PC-3 (cell line): ENCODE data around the gene CBFA2T2. TPM values are rescaled to one million over a fixed set of nuclear protein-coding genes. Genes with fewer than 3 reads are reported as not detected.

Source experiments
- ATAC-seq: fragments of 200-7000 bp; cut with Tn5 transposase; 2 replicates; pipeline ENCODE4 v1.9.1; 2020; ENCODE audit warnings: mild to moderate bottlenecking, moderate library complexity
- BruUV-seq: library from RNA; stranded (reverse); fragments of 400-500 nt; replicated peaks from 2 replicates; lab custom pipeline; 2021; lab: Mats Ljungman, UMichigan
- CTCF ChIA-PET: fragments of 300-600 bp; sonication (Branson Sonifier 250); formaldehyde crosslinking; loops from one replicate; lab custom pipeline; 2022; ENCODE audit warnings: antibody characterized with exemption; lab: Charles Lee
- POLR2A ChIA-PET: fragments of 300-600 bp; sonication (Branson Sonifier 250); formaldehyde crosslinking; loops from one replicate; lab custom pipeline; 2022; ENCODE audit warnings: antibody characterized with exemption; ENCODE audit not compliant: unreplicated experiment; lab: Charles Lee
- DNase-seq: peaks from one replicate; pipeline ENCODE4 v3.0.0-alpha.2; 2015
- H2AFZ ChIP-seq: fragments of 300-600 bp; sonication (generic); 2 replicates; pipeline ENCODE4 v1.6.0; 2016; ENCODE audit warnings: antibody characterized with exemption, low read length
- H3F3A ChIP-seq: fragments of 300-600 bp; sonication (generic); one replicate; pipeline ENCODE4 v1.6.0; 2017; ENCODE audit warnings: antibody characterized with exemption, low read length, control low read depth, mild to moderate bottlenecking; ENCODE audit not compliant: unreplicated experiment
- H3K27ac ChIP-seq: fragments of 300-600 bp; sonication (generic); 2 replicates; pipeline ENCODE4 v1.5.1; 2016; ENCODE audit warnings: mild to moderate bottlenecking, low read length
- H3K27me3 ChIP-seq: fragments of 300-600 bp; sonication (generic); 2 replicates; pipeline ENCODE4 v1.6.1; 2016; ENCODE audit warnings: low read length, mixed read lengths
- H3K36me3 ChIP-seq: fragments of 300-600 bp; sonication (generic); 2 replicates; pipeline ENCODE4 v1.6.1; 2016; ENCODE audit warnings: low read depth, mixed run types, low read length, mixed read lengths
- H3K4me1 ChIP-seq: fragments of 300-600 bp; sonication (generic); 2 replicates; pipeline ENCODE4 v1.5.1; 2016; ENCODE audit warnings: low read length; ENCODE audit not compliant: insufficient read depth
- H3K4me2 ChIP-seq: fragments of 300-600 bp; sonication (generic); 2 replicates; pipeline ENCODE4 v1.6.0; 2016; ENCODE audit warnings: low read length
- H3K4me3 ChIP-seq: fragments of 300-600 bp; sonication (generic); 2 replicates; pipeline ENCODE4 v1.5.1; 2016; ENCODE audit warnings: mild to moderate bottlenecking, low read length, mixed read lengths
- H3K79me2 ChIP-seq: fragments of 300-600 bp; sonication (generic); 2 replicates; pipeline ENCODE4 v1.6.1; 2017; ENCODE audit warnings: low read length, mixed read lengths
- H3K9ac ChIP-seq: fragments of 300-600 bp; sonication (generic); 2 replicates; pipeline ENCODE4 v1.6.0; 2016; ENCODE audit warnings: mild to moderate bottlenecking, low read length
- H3K9me2 ChIP-seq: fragments of 300-600 bp; sonication (generic); replicated peaks from 2 replicates; pipeline ENCODE4 v1.6.1; 2016; ENCODE audit warnings: mixed run types, low read length, mixed read lengths
- H3K9me3 ChIP-seq: fragments of 300-600 bp; sonication (generic); 2 replicates; pipeline ENCODE4 v1.6.1; 2016; ENCODE audit warnings: low read length, mixed read lengths
- H4K20me1 ChIP-seq: fragments of 300-600 bp; sonication (generic); 2 replicates; pipeline ENCODE4 v1.6.1; 2016; ENCODE audit warnings: low read length, mixed read lengths
- EZH2 ChIP-seq: fragments of 300-600 bp; sonication (generic); IDR thresholded peaks from one replicate; pipeline ENCODE4 v1.6.1; 2017; ENCODE audit warnings: antibody characterized with exemption, mild to moderate bottlenecking, low read length; ENCODE audit not compliant: unreplicated experiment
- EZH2phosphoT487 ChIP-seq: fragments of 300-600 bp; sonication (generic); IDR thresholded peaks from 2 replicates; pipeline ENCODE4 v1.6.1; 2018; ENCODE audit warnings: mild to moderate bottlenecking, antibody characterized with exemption, low read length, borderline replicate concordance
- intact Hi-C: fragments of 100-400 bp; cut with micrococcal nuclease; formaldehyde crosslinking; loops from 2 replicates; pipeline ENCODE4 v1.9.0; 2023
- total RNA-seq: library from RNA; depleted of rRNA; stranded (reverse); fragments of >200 nt; gene quantifications from 2 replicates; pipeline ENCODE4 v1.2.3, GENCODE V29; 2014
- TF ChIP-seq, protein P1 (sequence below): fragments of 300-600 bp; sonication (generic); conservative IDR thresholded peaks from 2 replicates; pipeline ENCODE4 v1.5.1; 2017; ENCODE audit warnings: antibody characterized with exemption, low read depth, mild to moderate bottlenecking, low read length

CBFA2T2 gene
- total RNA-seq, 1 experiment from 2014 or later: 9.7 TPM

GRCh38 chr20:33604991-33605370, 115.1 kb downstream of the CBFA2T2 start:
- no peaks in the 10 kb centered on the region for H3K27me3 ChIP-seq
- no peak overlapping the region for H2AFZ ChIP-seq
- ChIA-PET CTCF (no interaction called here), POLR2A (interaction anchor here (0.6 kb wide), 1 partner anchor 11 kb away, joined by 3 read pairs; no protein-coding TSS in a partner anchor)
- no peaks in the 10 kb centered on the region for H3K9me3 ChIP-seq
- no peak overlapping the region for H3K27ac ChIP-seq
- H4K20me1 ChIP-seq: no peaks in the 10 kb centered on the region
- BruUV-seq: no TSS peak
- DNase-seq (no peak), ATAC-seq (no peak)
- TF ChIP-seq EZH2 (no peak), EZH2phosphoT487 (no peak)
- TF ChIP-seq, protein P1, sequence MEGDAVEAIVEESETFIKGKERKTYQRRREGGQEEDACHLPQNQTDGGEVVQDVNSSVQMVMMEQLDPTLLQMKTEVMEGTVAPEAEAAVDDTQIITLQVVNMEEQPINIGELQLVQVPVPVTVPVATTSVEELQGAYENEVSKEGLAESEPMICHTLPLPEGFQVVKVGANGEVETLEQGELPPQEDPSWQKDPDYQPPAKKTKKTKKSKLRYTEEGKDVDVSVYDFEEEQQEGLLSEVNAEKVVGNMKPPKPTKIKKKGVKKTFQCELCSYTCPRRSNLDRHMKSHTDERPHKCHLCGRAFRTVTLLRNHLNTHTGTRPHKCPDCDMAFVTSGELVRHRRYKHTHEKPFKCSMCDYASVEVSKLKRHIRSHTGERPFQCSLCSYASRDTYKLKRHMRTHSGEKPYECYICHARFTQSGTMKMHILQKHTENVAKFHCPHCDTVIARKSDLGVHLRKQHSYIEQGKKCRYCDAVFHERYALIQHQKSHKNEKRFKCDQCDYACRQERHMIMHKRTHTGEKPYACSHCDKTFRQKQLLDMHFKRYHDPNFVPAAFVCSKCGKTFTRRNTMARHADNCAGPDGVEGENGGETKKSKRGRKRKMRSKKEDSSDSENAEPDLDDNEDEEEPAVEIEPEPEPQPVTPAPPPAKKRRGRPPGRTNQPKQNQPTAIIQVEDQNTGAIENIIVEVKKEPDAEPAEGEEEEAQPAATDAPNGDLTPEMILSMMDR: no peak
- no peak overlapping the region for H3K9ac ChIP-seq
- no peaks in the 10 kb centered on the region for H3K4me1 ChIP-seq
- H3K4me3 ChIP-seq: no peak overlapping the region
- no peaks in the 10 kb centered on the region for H3K9me2 ChIP-seq
- no peak overlapping the region for H3K4me2 ChIP-seq
- intact Hi-C loops: no loop called here
- H3K79me2 ChIP-seq: no peaks in the 10 kb centered on the region
- H3K36me3 ChIP-seq: no peaks in the 10 kb centered on the region; the same call in 1 of the 2 replicates
- H3F3A ChIP-seq: no peaks in the 10 kb centered on the region

DNA sequence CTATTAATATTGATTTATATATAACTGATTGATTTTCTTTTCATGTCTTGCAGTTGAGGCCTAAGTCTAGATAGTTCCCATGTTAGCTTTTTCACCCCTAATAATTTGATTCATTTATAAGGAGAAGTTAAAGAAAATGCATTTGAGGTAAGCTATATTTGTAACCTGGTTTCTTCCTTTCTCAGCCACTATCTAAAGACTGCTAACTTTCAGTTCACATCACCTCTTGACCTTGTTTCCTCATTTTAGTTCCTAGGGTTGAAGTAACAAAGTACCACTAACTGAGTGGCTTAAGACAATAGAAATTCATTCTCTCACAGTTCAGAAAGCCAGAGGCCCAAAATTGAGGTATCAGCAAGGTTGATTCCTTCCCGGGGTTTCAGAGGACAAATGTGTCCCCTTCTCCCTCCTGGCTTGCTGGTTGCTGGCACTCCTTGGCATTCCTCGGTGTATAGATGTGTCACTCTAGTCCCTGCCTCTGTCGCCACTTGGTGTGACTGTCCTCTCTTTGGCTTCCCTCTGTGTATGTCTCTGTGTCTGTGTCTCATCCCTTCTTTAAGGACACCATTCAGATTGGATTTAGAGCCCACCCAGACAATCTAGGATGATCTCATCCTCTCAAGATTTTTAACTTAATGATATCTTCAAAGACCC, 116.3 kb downstream of the CBFA2T2 start:
- H3K79me2 ChIP-seq: no peaks in the 10 kb centered on the region
- H3K36me3 ChIP-seq: no peaks in the 10 kb centered on the region; the same call in 1 of the 2 replicates
- DNase-seq: no peak
- no peak overlapping the region for H3K4me3 ChIP-seq
- no peaks in the 10 kb centered on the region for H3K9me2 ChIP-seq
- no peak for ATAC-seq
- H3F3A ChIP-seq: no peaks in the 10 kb centered on the region
- BruUV-seq: no TSS peak
- ChIA-PET POLR2A (no interaction called here), CTCF (no interaction called here)
- H3K27me3 ChIP-seq: no peaks in the 10 kb centered on the region
- no peaks in the 10 kb centered on the region for H3K4me1 ChIP-seq
- H3K4me2 ChIP-seq: no peak overlapping the region
- no peaks in the 10 kb centered on the region for H4K20me1 ChIP-seq
- no peak overlapping the region for H3K27ac ChIP-seq
- no peak overlapping the region for H2AFZ ChIP-seq
- no peak overlapping the region for H3K9ac ChIP-seq
- TF ChIP-seq, protein P1: no peak
- TF ChIP-seq EZH2: no peak
- no peak for TF ChIP-seq EZH2phosphoT487
- H3K9me3 ChIP-seq: no peaks in the 10 kb centered on the region
- intact Hi-C loops: no loop called here

- Histone ChIP-seq H3K9me2 (no peaks in the 10 kb centered on the region), H3K36me3 (peaks cover 5% of the 10 kb centered on the region; the same call in 1 of the 2 replicates), H3K27me3 (no peaks in the 10 kb centered on the region), H3F3A (no peaks in the 10 kb centered on the region), H2AFZ (no peak overlapping the region), H3K9me3 (no peaks in the 10 kb centered on the region), H3K4me3 (no peak overlapping the region), H3K27ac (no peak overlapping the region), H4K20me1 (no peaks in the 10 kb centered on the region), H3K4me2 (no peak overlapping the region), H3K4me1 (no peaks in the 10 kb centered on the region), H3K9ac (no peak overlapping the region), H3K79me2 (no peaks in the 10 kb centered on the region)
- ATAC-seq (no peak), DNase-seq (no peak)
- TF ChIP-seq EZH2 (no peak), EZH2phosphoT487 (no peak)
- TF ChIP-seq, protein P1: no peak
- intact Hi-C loops: no loop called here
- no TSS peak for BruUV-seq
- CTCF ChIA-PET: no interaction called here
- POLR2A ChIA-PET: no interaction called here
These were observed 119.6 kb downstream of the CBFA2T2 start for GRCh38 chr20:33609504-33609903.
